ENCODE data around the gene TNFRSF13B.

GRCh38 chr17:16923097-16923903 is 48.6 kb downstream of the TNFRSF13B start:
- TF ChIP-seq CTCF (IDR thresholded peaks at IDR 0.05) (no peak), POLR2AphosphoS5 (IDR thresholded peaks at IDR 0.05; ENCODE audit: low read depth, low read length) (no peak), RAD21 (IDR thresholded peaks at IDR 0.05; ENCODE audit: low read length) (no peak), EP300 (IDR thresholded peaks at IDR 0.05; ENCODE audit: borderline replicate concordance in 1 of 2, low read depth in 1 of 2, low read length in 1 of 2) (no peak), NFIC (IDR thresholded peaks at IDR 0.05; ENCODE audit: borderline replicate concordance) (no peak)
